Cardiac muscle cell (in vitro differentiated cells and primary cell): ENCODE results near the gene CASQ2. TPM values are rescaled to one million over a fixed set of nuclear protein-coding genes. Genes with fewer than 3 reads are reported as not detected.

Experiments
- DNase-seq, 2 donors: peaks; one replicate each; pipeline versions ENCODE4 v3.0.0 to v3.0.0-alpha.2; 2010 to 2017; ENCODE audit warnings: low read depth in 1 of 2, low spot score in 1 of 2
- H3K27ac ChIP-seq: fragments of 200-600 bp; sonication (generic); 2 replicates; pipeline ENCODE4 v1.5.1; 2016
- H3K27me3 ChIP-seq: fragments of 200-600 bp; sonication (generic); 2 replicates; pipeline ENCODE4 v1.6.0; 2016; ENCODE audit warnings: control low read depth
- H3K36me3 ChIP-seq: fragments of 200-600 bp; sonication (generic); 2 replicates; pipeline ENCODE4 v1.5.1; 2016; ENCODE audit warnings: control low read depth
- H3K4me1 ChIP-seq: fragments of 200-600 bp; sonication (generic); 2 replicates; pipeline ENCODE4 v1.8.1; 2017; ENCODE audit warnings: low read depth, mild to moderate bottlenecking, mixed run types
- H3K4me3 ChIP-seq: fragments of 200-600 bp; sonication (generic); 2 replicates; pipeline ENCODE4 v1.5.1; 2016; ENCODE audit warnings: mild to moderate bottlenecking
- H3K9me3 ChIP-seq: fragments of 200-600 bp; sonication (generic); 2 replicates; pipeline ENCODE4 v1.5.1; 2017; ENCODE audit warnings: low read depth, mild to moderate bottlenecking, control low read depth
- CTCF ChIP-seq: IDR thresholded peaks from 2 replicates; pipeline ENCODE4 v1.5.1; 2012; ENCODE audit warnings: low read depth, mild to moderate bottlenecking, low read length
- polyA plus RNA-seq: library from polyadenylated mRNA; unstranded; fragments of >200 nt; fragmentation: Nextera tagmentation; extraction: Ambion mirVana; gene quantifications from 2 replicates; pipeline ENCODE4 v1.2.1, GENCODE V29; 2016
- total RNA-seq: library from RNA; depleted of rRNA; stranded (reverse); fragments of >200 nt; gene quantifications from 2 replicates; pipeline ENCODE4 v1.2.3, GENCODE V29; 2016

The CASQ2 gene
- total and polyA plus RNA-seq, 2 experiments from 2014 or later: 0.51 to 3.1 TPM

- TF ChIP-seq CTCF: no peak
- no peaks in the 10 kb centered on the region for H3K27me3 ChIP-seq
- H3K27ac ChIP-seq: no peak overlapping the region
Measured at GRCh38 chr1:115761601-115762302, 6.8 kb downstream of the CASQ2 start.

GRCh38 chr1:115757856-115758255 lies 10.7 kb downstream of the CASQ2 start:
- Histone ChIP-seq H3K27ac (no peak overlapping the region), H3K9me3 (no peaks in the 10 kb centered on the region), H3K4me1 (peaks cover 2% of the 10 kb centered on the region), H3K27me3 (no peaks in the 10 kb centered on the region), H3K36me3 (no peaks in the 10 kb centered on the region), H3K4me3 (no peak overlapping the region)
- no peak for TF ChIP-seq CTCF
- DNase-seq: no peak

More at GRCh38 chr1:115761601-115762302, 6.8 kb downstream of the CASQ2 start:
- H3K9me3 ChIP-seq: no peaks in the 10 kb centered on the region
- no peaks in the 10 kb centered on the region for H3K36me3 ChIP-seq
- peaks cover 10% of the 10 kb centered on the region for H3K4me1 ChIP-seq
- DNase-seq: peak in 1 of 2 donors; percentile 36
- no peak overlapping the region for H3K4me3 ChIP-seq

- DNase-seq: peak in 1 of 2 donors; percentile 47
- Histone ChIP-seq H3K36me3 (no peaks in the 10 kb centered on the region), H3K4me1 (peaks cover 2% of the 10 kb centered on the region), H3K27ac (no peak overlapping the region), H3K27me3 (no peaks in the 10 kb centered on the region), H3K9me3 (no peaks in the 10 kb centered on the region), H3K4me3 (no peak overlapping the region)
- no peak for TF ChIP-seq CTCF
Measured at GRCh38 chr1:115757326-115757725, 11.2 kb downstream of the CASQ2 start.

- no peaks in the 10 kb centered on the region for H3K9me3 ChIP-seq
- H3K4me1 ChIP-seq: peaks cover 2% of the 10 kb centered on the region
- no peak overlapping the region for H3K27ac ChIP-seq
- no peak for TF ChIP-seq CTCF
- H3K36me3 ChIP-seq: no peaks in the 10 kb centered on the region
- H3K27me3 ChIP-seq: no peaks in the 10 kb centered on the region
- H3K4me3 ChIP-seq: no peak overlapping the region
- no peak for DNase-seq
Measured at GRCh38 chr1:115755456-115756370, 12.8 kb downstream of the CASQ2 start.

- Histone ChIP-seq H3K36me3 (no peaks in the 10 kb centered on the region), H3K9me3 (no peaks in the 10 kb centered on the region), H3K27me3 (no peaks in the 10 kb centered on the region), H3K4me3 (no peak overlapping the region), H3K4me1 (peaks cover 2% of the 10 kb centered on the region), H3K27ac (no peak overlapping the region)
- no peak for DNase-seq
- no peak for TF ChIP-seq CTCF
Measured at GRCh38 chr1:115753830-115754229, 14.7 kb downstream of the CASQ2 start.
